Measurements from ENCODE around the gene ATP5F1B. TPM values are rescaled to one million over a fixed set of nuclear protein-coding genes. Genes with fewer than 3 reads are reported as not detected.

The ATP5F1B gene
- total and polyA plus RNA-seq, 2 of the 8 experiments (the other 6 are each of a cell fraction or from before 2014, with no cell fraction given) = 900 to 1,522 TPM

- 0% methylated on average over 27 of the region's 27 CpGs; no CpG with 5 or more reads in 1 of the 2 experiments for WGBS, 2 experiments (ENCODE audit: extremely low coverage in 1 of 2, insufficient coverage in 1 of 2, insufficient read length in 1 of 2, insufficient replicate concordance in 2 of 2, low coverage in 1 of 2, low lambda C conversion rate in 2 of 2, missing lambda C conversion rate in 1 of 2)
- H2BK12ac ChIP-seq (ENCODE audit: low read depth, low read length) = no peak overlapping the region
- no peak overlapping the region for H2BK20ac ChIP-seq (ENCODE audit: low read length)
- H2BK15ac ChIP-seq (ENCODE audit: low read length) = no peak overlapping the region
- peak overlapping the region; percentile 35; the same call in 1 of the 2 replicates for H4K8ac ChIP-seq (ENCODE audit: extremely low read depth, insufficient read depth, low read length)
- 0 out of 2 replicates have a peak overlapping the region, but pooled peaks have one; percentile 28 for H2AFZ ChIP-seq (ENCODE audit: low read length)
- H2BK120ac ChIP-seq (replicated peaks; ENCODE audit: low read depth, low read length) = no peak overlapping the region
- H3K79me1 ChIP-seq (ENCODE audit: low read depth, low read length) = no peaks in the 10 kb centered on the region
- FAIRE-seq = no peak
- H3K27ac ChIP-seq (ENCODE audit: low read depth, low read length) = peak overlapping the region; percentile 54
- no peaks in the 10 kb centered on the region for H3K27me3 ChIP-seq (replicated peaks in 1 of 4; ENCODE audit: control insufficient read depth in 3 of 4, extremely low read depth in 1 of 4, insufficient read depth in 3 of 4, low read length in 3 of 4)
- peaks cover 4 to 18% (median 17%) of the 10 kb centered on the region in 4 experiments for H3K36me3 ChIP-seq (ENCODE audit: control insufficient read depth in 2 of 4, insufficient read depth in 4 of 4, low read length in 3 of 4)
- H2BK5ac ChIP-seq (ENCODE audit: low read depth, low read length) = peak overlapping the region; percentile 87
- ChIA-PET CTCF (ENCODE audit: partially characterized antibody) (interaction anchor here (0.6 to 7.4 kb wide), 12 partner anchors 10 to 343 kb away, joined by 3 to 107 read pairs (median 5); no protein-coding TSS in a partner anchor), POLR2A (ENCODE audit: partially characterized antibody) (interaction anchor here (0.6 to 5.8 kb wide), 16 partner anchors 10 to 475 kb away, joined by 3 to 60 read pairs (median 4); partner anchors contain the start of genes ATP5F1B, NACA, NEMP1 and PTGES3)
- H2AK5ac ChIP-seq (ENCODE audit: low read depth, low read length) = no peak overlapping the region
- no peak overlapping the region for H3K4ac ChIP-seq (replicated peaks; ENCODE audit: insufficient read length, low read depth, low read length)
- peak overlapping the region; percentile 86 to 90 (median 88) for H3K4me3 ChIP-seq (ENCODE audit: extremely low read depth in 1 of 4, insufficient read depth in 2 of 4, low read depth in 3 of 4, low read length in 4 of 4)
- H3K23me2 ChIP-seq (ENCODE audit: low read depth, low read length) = peaks cover 16% of the 10 kb centered on the region; the same call in 1 of the 2 replicates
- peak overlapping the region; percentile 98 to 99 for H3K4me2 ChIP-seq (ENCODE audit: insufficient read depth in 1 of 2, low read depth in 2 of 2, low read length in 2 of 2)
- H3K4me1 ChIP-seq (replicated peaks in 1 of 4; ENCODE audit: control insufficient read depth in 3 of 4, insufficient read depth in 4 of 4, low read length in 3 of 4) = peaks cover 11 to 43% (median 31%) of the 10 kb centered on the region in 4 experiments
- no peak overlapping the region for H3K23ac ChIP-seq (ENCODE audit: insufficient read length)
- H3K56ac ChIP-seq (replicated peaks; ENCODE audit: insufficient read length, low read depth, low read length) = peak overlapping the region; percentile 39
- peak overlapping the region; percentile 42 for H4K5ac ChIP-seq (ENCODE audit: insufficient read length, low read depth, low read length)
- H3K14ac ChIP-seq (ENCODE audit: insufficient read length) = no peak overlapping the region
- H4K91ac ChIP-seq (replicated peaks; ENCODE audit: insufficient read length, low read length) = no peak overlapping the region
- peak overlapping the region; percentile 73; the same call in 1 of the 2 replicates for H3K18ac ChIP-seq (ENCODE audit: extremely low read depth, low read length)
- no peaks in the 10 kb centered on the region for H3K9me3 ChIP-seq (ENCODE audit: insufficient read depth in 2 of 2, low read depth in 1 of 2, low read length in 1 of 2)
- H3K79me2 ChIP-seq (ENCODE audit: control insufficient read depth in 1 of 2, insufficient read depth in 2 of 2, low read length in 2 of 2) = peaks cover 0 to 17% of the 10 kb centered on the region in 2 experiments; a peak in 3 of 4 replicates
- H3K9ac ChIP-seq (replicated peaks in 1 of 4; ENCODE audit: extremely low read depth in 1 of 4, low read depth in 3 of 4, low read length in 3 of 4) = peak overlapping the region; percentile 35 to 69 (median 60)
- peak in 1 of 2 experiments; percentile 86 for DNase-seq (ENCODE audit: low read depth in 1 of 2, low spot score in 2 of 2)
- H4K20me1 ChIP-seq (replicated peaks in 1 of 2; ENCODE audit: control insufficient read depth in 1 of 2, insufficient read depth in 2 of 2, low read length in 2 of 2) = peaks cover 2 to 3% of the 10 kb centered on the region in 2 experiments
- TF ChIP-seq CTBP2 (IDR thresholded peaks at IDR 0.05; ENCODE audit: borderline replicate concordance, insufficient read depth, insufficient read length, low read length) (peak; percentile 79), SAP30 (IDR thresholded peaks at IDR 0.05; ENCODE audit: insufficient read depth, insufficient replicate concordance, low read length) (no peak), SIN3A (conservative IDR thresholded peaks at IDR 0.05 in 1 of 2, IDR thresholded peaks at IDR 0.05 in 1 of 2; ENCODE audit: low read depth in 1 of 2, low read length in 2 of 2) (0 out of 4 replicates have a peak, but pooled peaks of 1 of the 2 experiments have one; percentile 5), MAFK (IDR thresholded peaks at IDR 0.05; ENCODE audit: low read depth, low read length) (no peak), SIRT6 (IDR thresholded peaks at IDR 0.05; ENCODE audit: low read length) (no peak), POU5F1 (IDR thresholded peaks at IDR 0.05; ENCODE audit: low read depth, low read length) (no peak), JUN (IDR thresholded peaks at IDR 0.05; ENCODE audit: low read depth, low read length) (no peak), FOSL1 (IDR thresholded peaks at IDR 0.05; ENCODE audit: insufficient read depth, low read depth, low read length) (no peak), CBX8 (IDR thresholded peaks at IDR 0.05; ENCODE audit: borderline replicate concordance, low read depth, low read length) (no peak), ASH2L (IDR thresholded peaks at IDR 0.05; ENCODE audit: low read length) (peak; percentile 56), TAF7 (optimal IDR thresholded peaks at IDR 0.05; ENCODE audit: borderline replicate concordance, low read depth, low read length) (peak; percentile 39), TCF12 (IDR thresholded peaks at IDR 0.05; ENCODE audit: low read depth, low read length) (no peak)
Observed at GRCh38 chr12:56634242-56634836, 11.4 kb downstream of the ATP5F1B start.
